ENCODE results near the gene COX6A2.
"Not testable (repeated sequence)": the region's sequence is repeated elsewhere in the genome, so short reads cannot be mapped to it uniquely, and the experiment has no call there.

Gene COX6A2

DNA sequence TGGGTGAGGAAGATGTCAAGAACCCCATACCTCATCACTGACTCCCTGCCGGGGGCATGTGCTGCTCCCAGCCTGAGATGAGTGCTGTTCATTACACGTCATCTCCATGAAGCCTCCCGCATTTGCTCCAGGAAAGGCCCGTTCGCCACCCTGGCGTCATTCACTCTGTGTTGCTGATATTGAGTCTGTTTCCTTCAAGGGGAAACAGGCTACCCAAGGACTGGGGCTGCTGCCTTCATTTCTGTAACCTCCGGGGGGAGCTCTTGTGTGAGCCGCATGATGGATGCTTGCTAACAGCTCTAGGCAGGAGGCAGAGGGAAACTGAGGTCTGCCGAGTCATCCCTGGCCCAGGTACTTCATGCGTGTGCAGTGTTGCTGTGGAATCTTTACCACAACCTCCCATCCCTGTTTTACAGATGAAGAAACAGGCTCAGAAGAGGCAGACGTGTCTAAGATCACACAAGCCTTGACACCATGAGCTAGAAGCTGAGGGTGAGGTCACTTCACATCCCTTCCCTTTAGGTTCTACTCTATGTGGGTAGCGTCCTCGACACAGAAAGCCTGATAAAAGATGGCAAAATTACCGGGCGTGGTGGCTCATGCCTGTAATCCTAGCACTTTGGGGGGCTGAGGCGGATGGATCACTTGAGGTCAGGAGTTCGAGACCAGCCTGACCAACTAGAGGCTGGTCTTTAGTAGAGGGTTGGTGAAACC is 27.6 kb upstream of the COX6A2 start:
- TF ChIP-seq, protein P1, sequence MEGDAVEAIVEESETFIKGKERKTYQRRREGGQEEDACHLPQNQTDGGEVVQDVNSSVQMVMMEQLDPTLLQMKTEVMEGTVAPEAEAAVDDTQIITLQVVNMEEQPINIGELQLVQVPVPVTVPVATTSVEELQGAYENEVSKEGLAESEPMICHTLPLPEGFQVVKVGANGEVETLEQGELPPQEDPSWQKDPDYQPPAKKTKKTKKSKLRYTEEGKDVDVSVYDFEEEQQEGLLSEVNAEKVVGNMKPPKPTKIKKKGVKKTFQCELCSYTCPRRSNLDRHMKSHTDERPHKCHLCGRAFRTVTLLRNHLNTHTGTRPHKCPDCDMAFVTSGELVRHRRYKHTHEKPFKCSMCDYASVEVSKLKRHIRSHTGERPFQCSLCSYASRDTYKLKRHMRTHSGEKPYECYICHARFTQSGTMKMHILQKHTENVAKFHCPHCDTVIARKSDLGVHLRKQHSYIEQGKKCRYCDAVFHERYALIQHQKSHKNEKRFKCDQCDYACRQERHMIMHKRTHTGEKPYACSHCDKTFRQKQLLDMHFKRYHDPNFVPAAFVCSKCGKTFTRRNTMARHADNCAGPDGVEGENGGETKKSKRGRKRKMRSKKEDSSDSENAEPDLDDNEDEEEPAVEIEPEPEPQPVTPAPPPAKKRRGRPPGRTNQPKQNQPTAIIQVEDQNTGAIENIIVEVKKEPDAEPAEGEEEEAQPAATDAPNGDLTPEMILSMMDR (conservative IDR thresholded peaks at IDR 0.05): peak; percentile 34
- no peak for TF ChIP-seq ZFX (IDR thresholded peaks at IDR 0.05)
- no peak overlapping the region for H3K27ac ChIP-seq

DNA sequence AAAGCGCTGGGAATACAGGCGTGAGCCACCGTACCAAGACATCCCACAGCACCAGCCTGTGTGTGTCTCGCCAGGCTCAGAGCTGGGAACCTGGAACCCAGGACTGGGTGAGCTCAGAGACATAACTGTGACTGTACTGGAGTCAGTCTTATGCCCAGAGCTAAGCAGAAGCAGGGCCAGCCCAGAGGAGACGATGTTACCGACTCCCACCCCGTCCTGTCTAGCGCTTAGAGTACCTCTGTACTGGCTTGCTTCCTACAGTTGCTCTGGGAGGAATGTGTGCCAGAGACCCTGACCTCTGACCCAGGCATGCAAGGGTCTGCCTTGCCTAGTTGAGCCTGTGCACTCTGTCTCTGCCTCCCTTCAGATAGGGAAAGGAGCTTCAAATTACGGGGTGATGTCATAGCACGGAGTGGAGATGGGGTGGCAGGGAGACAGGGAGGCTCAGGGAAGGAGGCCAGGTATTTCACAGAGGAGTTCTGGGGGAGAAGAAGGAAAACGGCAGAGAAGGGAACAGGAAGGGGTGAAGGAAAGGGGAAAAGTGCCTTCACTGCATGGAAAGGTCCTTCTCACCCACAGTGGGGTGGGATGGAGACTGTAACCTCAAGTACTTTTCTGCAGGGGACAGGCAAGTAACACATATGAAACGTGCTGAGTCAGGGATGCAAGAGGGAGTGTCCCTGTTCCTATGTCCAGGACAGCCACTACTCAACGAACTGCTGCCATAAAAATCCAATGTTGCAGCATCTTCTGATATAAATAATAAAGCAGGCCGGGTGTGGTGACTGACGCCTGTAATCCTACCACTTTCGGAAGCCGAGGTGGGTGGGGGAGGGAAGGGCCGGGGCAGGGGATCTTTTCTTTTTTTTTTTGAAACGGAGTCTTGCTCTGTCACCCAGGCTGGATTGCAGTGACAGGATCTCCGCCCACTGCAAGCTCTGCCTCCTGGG is 25.4 kb upstream of the COX6A2 start:
- no peak for TF ChIP-seq ZFX (IDR thresholded peaks at IDR 0.05)
- TF ChIP-seq, protein P1 (conservative IDR thresholded peaks at IDR 0.05): no peak
- peak overlapping the region; percentile 54 for H3K27ac ChIP-seq

DNA sequence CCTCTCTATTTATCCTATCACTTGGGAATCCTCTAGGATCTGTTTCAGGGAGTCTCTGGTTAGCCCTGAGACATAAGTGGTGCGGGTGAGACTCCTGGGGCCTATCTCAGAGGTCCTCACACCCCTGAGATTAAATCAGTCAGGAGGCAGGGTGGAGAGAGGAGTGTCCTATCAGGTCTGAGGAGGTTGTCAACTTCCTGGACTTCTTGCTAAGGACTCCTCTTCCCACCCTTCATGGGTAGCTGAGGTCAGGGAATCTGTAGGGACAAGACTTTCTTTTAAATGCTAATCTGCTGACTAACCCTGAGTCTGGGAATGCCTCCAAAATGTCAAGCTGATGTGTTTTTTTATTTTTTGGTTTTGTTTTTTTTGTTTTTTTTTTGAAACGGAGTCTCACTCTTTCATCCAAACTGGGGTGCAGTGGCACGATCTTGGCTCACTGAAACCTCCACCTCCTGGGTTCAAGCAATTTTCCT is 24.5 kb upstream of the COX6A2 start:
- TF ChIP-seq ZFX (IDR thresholded peaks at IDR 0.05): no peak
- TF ChIP-seq, protein P1 (conservative IDR thresholded peaks at IDR 0.05): no peak
- peak overlapping the region; percentile 54 for H3K27ac ChIP-seq

DNA sequence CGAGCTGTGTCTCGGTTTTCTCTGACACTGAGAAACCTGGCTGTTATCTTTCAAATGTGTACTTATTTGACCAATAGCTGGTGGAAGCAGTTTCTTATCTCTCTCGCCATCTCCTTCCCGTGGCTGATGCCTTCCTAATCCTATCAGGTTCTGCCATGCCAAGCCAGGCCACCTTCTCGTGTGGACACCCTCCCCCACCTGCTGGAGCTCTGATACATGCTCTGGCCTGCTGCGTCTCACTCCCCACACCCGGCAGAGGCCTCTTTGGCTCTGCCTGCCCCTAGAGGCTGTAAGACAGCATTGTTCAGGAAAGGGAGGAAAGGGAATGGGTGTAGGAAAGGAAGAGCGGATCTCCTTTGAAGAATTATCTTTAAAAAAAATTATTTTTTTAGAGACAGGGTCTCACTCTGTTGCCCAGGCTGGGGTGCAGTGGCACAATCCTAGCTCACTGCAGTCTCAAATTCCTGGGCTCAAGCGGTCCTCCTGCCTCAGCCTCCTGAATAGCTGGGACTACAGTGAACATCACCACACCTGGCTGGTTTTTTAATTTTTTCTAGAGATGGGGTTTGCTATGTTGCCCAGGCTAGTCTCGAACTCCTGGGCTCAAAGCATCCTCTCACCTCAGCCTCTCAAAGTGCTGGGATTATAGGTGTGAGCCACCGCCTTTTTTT is 23.7 kb upstream of the COX6A2 start:
- H3K27ac ChIP-seq: peak overlapping the region; percentile 54
- TF ChIP-seq, protein P1 (conservative IDR thresholded peaks at IDR 0.05): peak; percentile 85
- TF ChIP-seq ZFX (IDR thresholded peaks at IDR 0.05): no peak

DNA sequence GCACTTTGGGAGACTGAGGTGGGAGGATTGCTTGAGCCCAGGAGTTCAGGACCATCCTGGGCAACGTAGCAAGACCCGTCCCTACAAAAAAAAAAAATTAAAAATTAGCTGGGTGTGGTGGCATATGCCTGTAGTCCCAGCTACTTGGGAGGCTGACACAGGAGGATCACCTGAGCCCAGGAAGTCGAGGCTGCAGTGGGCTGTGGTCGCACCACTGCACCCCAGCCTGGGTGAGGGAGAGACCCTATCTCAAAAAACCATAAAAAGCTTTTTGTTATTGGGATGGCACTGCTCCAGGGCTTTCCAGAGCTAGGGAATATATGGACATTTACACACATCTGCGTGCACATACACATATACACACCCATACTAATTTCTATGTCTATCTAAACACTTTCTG is 23.0 kb upstream of the COX6A2 start:
- H3K27ac ChIP-seq: peak overlapping the region; percentile 54
- TF ChIP-seq ZFX (IDR thresholded peaks at IDR 0.05): no peak
- TF ChIP-seq, protein P1 (conservative IDR thresholded peaks at IDR 0.05): no peak

DNA sequence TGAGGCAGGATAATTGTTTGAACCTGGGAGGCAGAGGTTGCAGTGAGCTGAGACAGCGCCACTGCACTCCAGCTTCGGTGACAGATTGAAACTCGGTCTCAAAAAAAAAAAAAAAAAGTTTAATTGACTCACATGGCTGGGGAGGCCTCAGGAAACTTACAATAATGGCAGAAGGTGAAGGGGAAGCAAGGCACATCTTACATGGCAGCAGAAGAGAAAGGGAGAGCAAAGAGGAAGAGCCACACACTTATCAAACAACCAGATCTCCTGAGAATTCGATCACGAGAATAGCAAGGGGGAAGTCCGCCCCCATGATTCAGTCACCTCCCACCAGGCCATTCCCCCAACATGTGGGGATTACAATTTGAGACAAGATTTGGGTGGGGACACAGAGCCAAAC is 17.8 kb upstream of the COX6A2 start:
- H3K27ac ChIP-seq: not testable (repeated sequence)

DNA sequence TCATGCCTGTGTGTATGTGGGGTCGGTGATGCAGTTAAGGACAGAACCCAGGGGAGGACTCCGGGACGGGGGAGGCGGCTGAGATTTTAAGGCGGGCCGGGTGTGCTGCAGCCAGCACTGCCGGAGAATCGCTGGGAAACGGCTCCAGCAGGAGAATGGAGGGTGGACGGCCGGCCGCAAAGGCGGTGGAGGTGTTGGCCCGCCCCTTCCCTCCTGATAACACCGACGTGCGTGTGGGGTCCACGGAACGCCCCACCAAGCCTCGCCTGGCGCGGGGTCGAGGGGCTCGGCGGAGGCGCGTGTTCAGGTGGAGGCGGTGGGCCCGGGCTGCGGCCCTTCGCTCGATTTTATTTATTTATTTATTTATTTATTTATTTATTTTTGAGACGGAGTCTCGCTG is 13.8 kb upstream of the COX6A2 start:
- no peak overlapping the region for H3K27ac ChIP-seq
- TF ChIP-seq ZFX (IDR thresholded peaks at IDR 0.05): no peak
- TF ChIP-seq, protein P1 (conservative IDR thresholded peaks at IDR 0.05): no peak
